SK-N-SH (cell line): ENCODE measurements around the gene LCN15.

Source experiments
- CTCF ChIP-seq: fragments of 200-600 bp; sonication (generic); IDR thresholded peaks from 2 replicates; pipeline ENCODE4 v1.6.1; 2017; ENCODE audit warnings: antibody characterized with exemption, mild to moderate bottlenecking, moderate library complexity
- EP300 ChIP-seq, 2 experiments: IDR thresholded peaks; 2 replicates each; pipeline versions ENCODE4 v1.4.0 to v1.6.1; 2012; ENCODE audit warnings: borderline replicate concordance in 1 of 2, low read depth in 1 of 2, low read length in 1 of 2
- FOSL2 ChIP-seq: IDR thresholded peaks from 2 replicates; pipeline ENCODE4 v1.4.0; 2012; ENCODE audit warnings: low read depth, mild to moderate bottlenecking, moderate library complexity, borderline replicate concordance
- GABPA ChIP-seq: IDR thresholded peaks from 2 replicates; pipeline ENCODE4 v1.4.0; 2012; ENCODE audit warnings: low read depth, mild to moderate bottlenecking
- GATA2 ChIP-seq: sonication (generic); formaldehyde crosslinking; IDR thresholded peaks from 2 replicates; pipeline ENCODE4 v1.5.0; 2020; ENCODE audit warnings: mild to moderate bottlenecking, missing genetic modification reagents
- IRF3 ChIP-seq: fragments of 150-350 bp; IDR thresholded peaks from 2 replicates; pipeline ENCODE4 v1.6.1; 2016; ENCODE audit warnings: mild to moderate bottlenecking, low read depth, low read length
- JUND ChIP-seq: IDR thresholded peaks from 2 replicates; pipeline ENCODE4 v1.4.0; 2012
- NFIC ChIP-seq: IDR thresholded peaks from 2 replicates; pipeline ENCODE4 v1.4.0; 2012; ENCODE audit warnings: borderline replicate concordance
- REST ChIP-seq: IDR thresholded peaks from 2 replicates; pipeline ENCODE4 v1.6.1; 2012; ENCODE audit warnings: mild to moderate bottlenecking, low read depth, low read length, moderate library complexity
- RFX5 ChIP-seq: IDR thresholded peaks from 2 replicates; pipeline ENCODE4 v1.6.1; 2012; ENCODE audit warnings: mild to moderate bottlenecking, improper control_type of control experiment, low read length
- TAF1 ChIP-seq: IDR thresholded peaks from 2 replicates; pipeline ENCODE4 v1.6.1; 2012; ENCODE audit warnings: low read depth, mild to moderate bottlenecking, low read length, moderate library complexity, borderline replicate concordance
- TEAD4 ChIP-seq: IDR thresholded peaks from 2 replicates; pipeline ENCODE4 v1.4.0; 2012; ENCODE audit warnings: mild to moderate bottlenecking, borderline replicate concordance; ENCODE audit not compliant: insufficient read depth
- YY1 ChIP-seq: IDR thresholded peaks from 2 replicates; pipeline ENCODE4 v1.4.0; 2012; ENCODE audit warnings: low read depth, mild to moderate bottlenecking

- TF ChIP-seq GABPA (no peak), TAF1 (no peak), EP300 (IDR thresholded peaks at IDR 0.05; ENCODE audit: borderline replicate concordance in 1 of 2, low read depth in 1 of 2, low read length in 1 of 2) (no peak), CTCF (no peak), GATA2 (CRISPR knock-in tag) (no peak), JUND (no peak), TEAD4 (no peak), NFIC (no peak), YY1 (no peak), REST (no peak), IRF3 (no peak), FOSL2 (no peak), RFX5 (no peak)
These were observed 23.1 kb downstream of the LCN15 start for GRCh38 chr9:136740971-136741882.
